HCT116 (cell line): ENCODE results near the gene SNRPA1. TPM values are rescaled to one million over a fixed set of nuclear protein-coding genes. Genes with fewer than 3 reads are reported as not detected.

Experiments used
- EZH2 ChIP-seq: fragments of 200-600 bp; sonication (generic); IDR thresholded peaks from 2 replicates; pipeline ENCODE4 v1.6.1; 2017; ENCODE audit warnings: antibody characterized with exemption, mixed run types
- TCF7L2 ChIP-seq: IDR thresholded peaks from 2 replicates; pipeline ENCODE4 v1.7.0; 2011; ENCODE audit warnings: borderline replicate concordance, inconsistent platforms; ENCODE audit not compliant: insufficient read depth, insufficient read length; ENCODE audit errors: extremely low read depth
- YY1 ChIP-seq: IDR thresholded peaks from 2 replicates; pipeline ENCODE4 v1.6.1; 2011; ENCODE audit warnings: low read length, low read depth, moderate library complexity, mild to moderate bottlenecking; ENCODE audit not compliant: insufficient replicate concordance; ENCODE audit errors: extremely low read depth
- total RNA-seq: library from RNA; stranded (reverse); gene quantifications from one replicate; pipeline ENCODE4 v1.2.1, GENCODE V29; 2021; ENCODE audit not compliant: unreplicated experiment
- TF ChIP-seq, protein P1 (sequence below): IDR thresholded peaks from 2 replicates; pipeline ENCODE4 v1.6.1; 2012; ENCODE audit warnings: low read depth
- TF ChIP-seq, protein P2 (sequence below), 3 experiments: fragments of 200-600 bp in 1 of 3; sonication (generic) in 1 of 3; IDR thresholded peaks in 2 of 3; conservative IDR thresholded peaks in 1 of 3; 2 replicates each; pipeline ENCODE4 v1.5.1; 2012 to 2017; ENCODE audit warnings: low read depth in 2 of 3, low read length in 2 of 3, antibody characterized with exemption in 1 of 3, borderline replicate concordance in 1 of 3, control low read depth in 1 of 3, mild to moderate bottlenecking in 1 of 3, mixed read lengths in 1 of 3, mixed run types in 1 of 3, moderate library complexity in 1 of 3; ENCODE audit not compliant: insufficient read depth in 1 of 3

Gene SNRPA1
- total RNA-seq, 1 experiment from 2014 or later: 104 TPM

DNA sequence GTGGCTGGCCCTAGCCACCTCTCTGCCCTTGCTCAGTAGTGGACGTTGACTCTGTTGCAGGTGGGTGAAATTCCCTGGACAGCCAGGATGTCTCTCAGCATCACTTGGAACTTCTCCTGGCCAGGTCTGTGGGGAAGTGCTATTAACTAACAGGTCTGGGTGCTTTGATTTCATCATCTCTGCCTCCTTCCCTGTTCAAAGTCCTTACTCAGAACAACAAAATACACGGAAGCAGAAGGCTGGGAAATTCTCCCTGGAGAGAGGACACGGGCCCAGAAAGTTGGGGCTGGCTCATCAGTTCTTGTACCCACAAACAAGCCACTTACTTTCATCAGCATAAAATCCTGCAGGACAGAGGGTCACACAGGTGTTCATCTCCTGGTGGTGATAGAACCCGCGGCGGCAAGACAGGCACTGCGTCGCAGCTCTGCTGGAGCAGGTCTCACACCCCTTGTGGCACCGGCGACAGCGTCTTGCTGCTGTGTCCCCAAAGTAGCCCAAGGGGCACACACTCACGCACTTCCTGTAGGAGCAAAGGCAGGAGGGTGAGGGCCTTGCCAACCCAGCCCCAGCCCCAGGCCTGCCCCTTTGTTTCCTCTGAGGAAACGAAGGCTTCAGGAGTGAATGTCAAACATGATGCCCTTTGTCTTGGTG, 29.6 kb upstream of the SNRPA1 start (continued):
- TF ChIP-seq, protein P1, sequence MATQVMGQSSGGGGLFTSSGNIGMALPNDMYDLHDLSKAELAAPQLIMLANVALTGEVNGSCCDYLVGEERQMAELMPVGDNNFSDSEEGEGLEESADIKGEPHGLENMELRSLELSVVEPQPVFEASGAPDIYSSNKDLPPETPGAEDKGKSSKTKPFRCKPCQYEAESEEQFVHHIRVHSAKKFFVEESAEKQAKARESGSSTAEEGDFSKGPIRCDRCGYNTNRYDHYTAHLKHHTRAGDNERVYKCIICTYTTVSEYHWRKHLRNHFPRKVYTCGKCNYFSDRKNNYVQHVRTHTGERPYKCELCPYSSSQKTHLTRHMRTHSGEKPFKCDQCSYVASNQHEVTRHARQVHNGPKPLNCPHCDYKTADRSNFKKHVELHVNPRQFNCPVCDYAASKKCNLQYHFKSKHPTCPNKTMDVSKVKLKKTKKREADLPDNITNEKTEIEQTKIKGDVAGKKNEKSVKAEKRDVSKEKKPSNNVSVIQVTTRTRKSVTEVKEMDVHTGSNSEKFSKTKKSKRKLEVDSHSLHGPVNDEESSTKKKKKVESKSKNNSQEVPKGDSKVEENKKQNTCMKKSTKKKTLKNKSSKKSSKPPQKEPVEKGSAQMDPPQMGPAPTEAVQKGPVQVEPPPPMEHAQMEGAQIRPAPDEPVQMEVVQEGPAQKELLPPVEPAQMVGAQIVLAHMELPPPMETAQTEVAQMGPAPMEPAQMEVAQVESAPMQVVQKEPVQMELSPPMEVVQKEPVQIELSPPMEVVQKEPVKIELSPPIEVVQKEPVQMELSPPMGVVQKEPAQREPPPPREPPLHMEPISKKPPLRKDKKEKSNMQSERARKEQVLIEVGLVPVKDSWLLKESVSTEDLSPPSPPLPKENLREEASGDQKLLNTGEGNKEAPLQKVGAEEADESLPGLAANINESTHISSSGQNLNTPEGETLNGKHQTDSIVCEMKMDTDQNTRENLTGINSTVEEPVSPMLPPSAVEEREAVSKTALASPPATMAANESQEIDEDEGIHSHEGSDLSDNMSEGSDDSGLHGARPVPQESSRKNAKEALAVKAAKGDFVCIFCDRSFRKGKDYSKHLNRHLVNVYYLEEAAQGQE: no peak
- TF ChIP-seq EZH2 (no peak), TCF7L2 (no peak), YY1 (no peak)
- TF ChIP-seq, protein P2, sequence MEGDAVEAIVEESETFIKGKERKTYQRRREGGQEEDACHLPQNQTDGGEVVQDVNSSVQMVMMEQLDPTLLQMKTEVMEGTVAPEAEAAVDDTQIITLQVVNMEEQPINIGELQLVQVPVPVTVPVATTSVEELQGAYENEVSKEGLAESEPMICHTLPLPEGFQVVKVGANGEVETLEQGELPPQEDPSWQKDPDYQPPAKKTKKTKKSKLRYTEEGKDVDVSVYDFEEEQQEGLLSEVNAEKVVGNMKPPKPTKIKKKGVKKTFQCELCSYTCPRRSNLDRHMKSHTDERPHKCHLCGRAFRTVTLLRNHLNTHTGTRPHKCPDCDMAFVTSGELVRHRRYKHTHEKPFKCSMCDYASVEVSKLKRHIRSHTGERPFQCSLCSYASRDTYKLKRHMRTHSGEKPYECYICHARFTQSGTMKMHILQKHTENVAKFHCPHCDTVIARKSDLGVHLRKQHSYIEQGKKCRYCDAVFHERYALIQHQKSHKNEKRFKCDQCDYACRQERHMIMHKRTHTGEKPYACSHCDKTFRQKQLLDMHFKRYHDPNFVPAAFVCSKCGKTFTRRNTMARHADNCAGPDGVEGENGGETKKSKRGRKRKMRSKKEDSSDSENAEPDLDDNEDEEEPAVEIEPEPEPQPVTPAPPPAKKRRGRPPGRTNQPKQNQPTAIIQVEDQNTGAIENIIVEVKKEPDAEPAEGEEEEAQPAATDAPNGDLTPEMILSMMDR (IDR thresholded peaks at IDR 0.05 in 2 of 3, conservative IDR thresholded peaks at IDR 0.05 in 1 of 3; ENCODE audit: borderline replicate concordance in 1 of 3, insufficient read depth in 1 of 3, low read depth in 2 of 3, low read length in 2 of 3): no peak
